ENCODE results near the gene LRP1B.

GRCh38 chr2:140662504-140662903 is 1468.3 kb downstream of the LRP1B start:
- TF ChIP-seq, protein P1, sequence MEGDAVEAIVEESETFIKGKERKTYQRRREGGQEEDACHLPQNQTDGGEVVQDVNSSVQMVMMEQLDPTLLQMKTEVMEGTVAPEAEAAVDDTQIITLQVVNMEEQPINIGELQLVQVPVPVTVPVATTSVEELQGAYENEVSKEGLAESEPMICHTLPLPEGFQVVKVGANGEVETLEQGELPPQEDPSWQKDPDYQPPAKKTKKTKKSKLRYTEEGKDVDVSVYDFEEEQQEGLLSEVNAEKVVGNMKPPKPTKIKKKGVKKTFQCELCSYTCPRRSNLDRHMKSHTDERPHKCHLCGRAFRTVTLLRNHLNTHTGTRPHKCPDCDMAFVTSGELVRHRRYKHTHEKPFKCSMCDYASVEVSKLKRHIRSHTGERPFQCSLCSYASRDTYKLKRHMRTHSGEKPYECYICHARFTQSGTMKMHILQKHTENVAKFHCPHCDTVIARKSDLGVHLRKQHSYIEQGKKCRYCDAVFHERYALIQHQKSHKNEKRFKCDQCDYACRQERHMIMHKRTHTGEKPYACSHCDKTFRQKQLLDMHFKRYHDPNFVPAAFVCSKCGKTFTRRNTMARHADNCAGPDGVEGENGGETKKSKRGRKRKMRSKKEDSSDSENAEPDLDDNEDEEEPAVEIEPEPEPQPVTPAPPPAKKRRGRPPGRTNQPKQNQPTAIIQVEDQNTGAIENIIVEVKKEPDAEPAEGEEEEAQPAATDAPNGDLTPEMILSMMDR (IDR thresholded peaks at IDR 0.05) = no peak
- TF ChIP-seq EP300 (IDR thresholded peaks at IDR 0.05) (no peak), POLR2A (IDR thresholded peaks at IDR 0.05; ENCODE audit: low read length) (no peak), RAD21 (conservative IDR thresholded peaks at IDR 0.05 in 1 of 2, IDR thresholded peaks at IDR 0.05 in 1 of 2) (no peak), SREBF2 (IDR thresholded peaks at IDR 0.05) (no peak), RNF2 (IDR thresholded peaks at IDR 0.05; ENCODE audit: borderline replicate concordance, low read depth) (no peak), HOXA7 (CRISPR knock-in tag; IDR thresholded peaks at IDR 0.05) (no peak), TFCP2L1 (CRISPR knock-in tag; IDR thresholded peaks at IDR 0.05) (no peak)

Measured in A549 (cell line).